Endodermal cell (in vitro differentiated cells): ENCODE results near the gene GALNT16. TPM values are rescaled to one million over a fixed set of nuclear protein-coding genes. Genes with fewer than 3 reads are reported as not detected.

ENCODE experiments used
- DNase-seq: peaks from one replicate; pipeline ENCODE4 v3.0.0-alpha.2; 2017
- H3K27ac ChIP-seq: 2 replicates; pipeline ENCODE4 v1.5.1; 2013; ENCODE audit warnings: mild to moderate bottlenecking, low read depth, low read length, moderate library complexity
- H3K27me3 ChIP-seq: 2 replicates; pipeline ENCODE4 v1.6.1; 2013; ENCODE audit warnings: mild to moderate bottlenecking, low read length, moderate library complexity; ENCODE audit not compliant: insufficient read depth, control insufficient read depth, poor library complexity, severe bottlenecking
- H3K36me3 ChIP-seq: 2 replicates; pipeline ENCODE4 v1.7.0; 2013; ENCODE audit warnings: mild to moderate bottlenecking, low read length, moderate library complexity; ENCODE audit not compliant: control insufficient read depth, insufficient read depth
- H3K4me1 ChIP-seq: one replicate; pipeline ENCODE4 v1.7.0; 2013; ENCODE audit warnings: low read length; ENCODE audit not compliant: control insufficient read depth, insufficient read depth
- H3K4me3 ChIP-seq: 2 replicates; pipeline ENCODE4 v1.5.1; 2013; ENCODE audit warnings: mild to moderate bottlenecking, low read length, moderate library complexity
- H3K9ac ChIP-seq: 2 replicates; pipeline ENCODE4 v1.6.1; 2013; ENCODE audit warnings: mild to moderate bottlenecking, low read length, moderate library complexity; ENCODE audit not compliant: poor library complexity, severe bottlenecking; ENCODE audit errors: extremely low read depth
- H3K9me3 ChIP-seq: 2 replicates; pipeline ENCODE4 v1.6.1; 2013; ENCODE audit warnings: mild to moderate bottlenecking, low read length, moderate library complexity; ENCODE audit not compliant: control insufficient read depth
- H3K27ac Mint-ChIP-seq: 2 replicates; pipeline ENCODE4 v1.8.0; 2020; ENCODE audit warnings: mixed read lengths
- H3K27me3 Mint-ChIP-seq: 2 replicates; pipeline ENCODE4 v1.8.0; 2021; ENCODE audit warnings: mild to moderate bottlenecking, mixed read lengths; ENCODE audit not compliant: insufficient read depth
- H3K36me3 Mint-ChIP-seq: 2 replicates; pipeline ENCODE4 v1.8.0; 2020; ENCODE audit warnings: low read depth, mixed read lengths
- H3K4me1 Mint-ChIP-seq: 2 replicates; pipeline ENCODE4 v1.8.0; 2020; ENCODE audit warnings: mixed read lengths
- H3K4me3 Mint-ChIP-seq: 2 replicates; pipeline ENCODE4 v1.8.0; 2020; ENCODE audit warnings: mild to moderate bottlenecking, moderate library complexity, mixed read lengths
- H3K9me3 Mint-ChIP-seq: 2 replicates; pipeline ENCODE4 v1.8.0; 2020; ENCODE audit warnings: mild to moderate bottlenecking, mixed read lengths
- CTCF ChIP-seq: fragments of 200-600 bp; sonication (generic); conservative IDR thresholded peaks from 2 replicates; pipeline ENCODE4 v1.5.0; 2021; ENCODE audit warnings: antibody characterized with exemption, mild to moderate bottlenecking
- WGBS, 2 experiments: methylation state at CpG; one replicate each; pipeline versions ENCODE4 v1.1.5 to v1.1.7; 2013; ENCODE audit warnings: missing lambda C conversion rate in 2 of 2, mixed read lengths in 1 of 2; ENCODE audit not compliant: insufficient coverage in 1 of 2, insufficient read length in 1 of 2; 5-methylcytosine and 5-hydroxymethylcytosine counted together
- total RNA-seq, 2 donors: library from RNA; stranded (reverse); fragmentation: NEBNext Ultra II Directional in 1 of 2; extraction: Animal tissue kit (Norgen Biotek cat#: 25700) in 1 of 2; gene quantifications; 2 replicates in 1 of 2; 3 replicates in 1 of 2; pipeline ENCODE4 v1.2.1, GENCODE V29; 2021

The GALNT16 gene
- total RNA-seq, 2 donors from 2014 or later: 2.2 to 8.0 TPM

DNA sequence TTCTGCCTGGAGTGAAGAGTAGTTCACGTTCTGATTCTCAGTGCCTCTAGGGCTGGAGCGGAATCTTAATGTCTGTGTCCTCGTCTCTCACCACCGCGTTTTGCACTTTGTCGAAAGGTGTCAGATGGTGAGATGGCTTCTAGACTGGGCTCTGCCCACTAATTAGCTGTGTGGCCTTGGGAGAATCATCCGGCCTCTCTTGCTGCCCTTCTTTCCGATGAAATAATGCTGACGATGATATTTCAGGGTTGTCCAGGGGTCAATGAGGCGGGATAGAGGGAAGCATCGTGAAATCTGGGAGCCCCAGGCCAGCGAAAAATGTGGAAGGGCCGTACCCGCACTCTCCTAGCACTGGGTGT, 811 bp upstream of the GALNT16 start:
- peaks cover 25% of the 10 kb centered on the region for H3K27me3 ChIP-seq
- H3K4me3 ChIP-seq: peak overlapping the region; percentile 79
- Mint-ChIP-seq H3K4me1 (peaks cover 18% of the 10 kb centered on the region), H3K4me3 (peak overlapping the region; percentile 66), H3K27me3 (peaks cover 67% of the 10 kb centered on the region), H3K36me3 (no peaks in the 10 kb centered on the region), H3K9me3 (no peaks in the 10 kb centered on the region), H3K27ac (no peak overlapping the region)
- H3K27ac ChIP-seq: no peak overlapping the region
- peak; percentile 57 for DNase-seq
- no peak for TF ChIP-seq CTCF
- H3K9me3 ChIP-seq: no peaks in the 10 kb centered on the region
- H3K4me1 ChIP-seq: peaks cover 11% of the 10 kb centered on the region
- H3K36me3 ChIP-seq: no peaks in the 10 kb centered on the region
- peak overlapping the region; percentile 20 for H3K9ac ChIP-seq
- 16 to 26% methylated on average over 12 to 14 of the region's 14 CpGs for WGBS, 2 experiments

GRCh38 chr14:69260190-69260860, 367 bp downstream of the GALNT16 start:
- 0% methylated on average over 28 to 78 of the region's 78 CpGs for WGBS, 2 experiments
- Mint-ChIP-seq H3K4me3 (peak overlapping the region; percentile 66), H3K27me3 (peaks cover 69% of the 10 kb centered on the region), H3K36me3 (no peaks in the 10 kb centered on the region), H3K9me3 (no peaks in the 10 kb centered on the region), H3K27ac (no peak overlapping the region), H3K4me1 (peaks cover 18% of the 10 kb centered on the region)
- no peaks in the 10 kb centered on the region for H3K36me3 ChIP-seq
- TF ChIP-seq CTCF: no peak
- H3K9ac ChIP-seq: peak overlapping the region; percentile 55
- peak overlapping the region; percentile 80 for H3K27ac ChIP-seq
- H3K9me3 ChIP-seq: no peaks in the 10 kb centered on the region
- peaks cover 25% of the 10 kb centered on the region for H3K27me3 ChIP-seq
- peaks cover 11% of the 10 kb centered on the region for H3K4me1 ChIP-seq
- peak overlapping the region; percentile 79 for H3K4me3 ChIP-seq
- peak; percentile 88 for DNase-seq

GRCh38 chr14:69260861-69261564, 1.1 kb downstream of the GALNT16 start:
- H3K27ac Mint-ChIP-seq: no peak overlapping the region
- no peaks in the 10 kb centered on the region for H3K36me3 Mint-ChIP-seq

More at GRCh38 chr14:69260861-69261564, 1.1 kb downstream of the GALNT16 start:
- peaks cover 18% of the 10 kb centered on the region for H3K4me1 Mint-ChIP-seq
- peaks cover 69% of the 10 kb centered on the region for H3K27me3 Mint-ChIP-seq
- Histone ChIP-seq H3K4me1 (peaks cover 11% of the 10 kb centered on the region), H3K9ac (peak overlapping the region; percentile 55), H3K27me3 (peaks cover 25% of the 10 kb centered on the region), H3K4me3 (peak overlapping the region; percentile 79), H3K36me3 (no peaks in the 10 kb centered on the region), H3K27ac (no peak overlapping the region), H3K9me3 (no peaks in the 10 kb centered on the region)
- no peaks in the 10 kb centered on the region for H3K9me3 Mint-ChIP-seq
- H3K4me3 Mint-ChIP-seq: peak overlapping the region; percentile 66
- TF ChIP-seq CTCF: peak; percentile 95
- peak; percentile 90 for DNase-seq
- WGBS, 2 experiments: 1 to 3% methylated on average over 29 to 64 of the region's 64 CpGs
